HG03175 (cell line): ENCODE measurements around the gene WDR1.
A peak's percentile ranks its signal among the peaks of the same experiment; 100 is the strongest.
"Not testable (repeated sequence)": the region's sequence is repeated elsewhere in the genome, so short reads cannot be mapped to it uniquely, and the experiment has no call there.

ENCODE experiments used
- ATAC-seq: cut with Tn5 transposase; IDR thresholded peaks from one replicate; pipeline ENCODE4 v1.9.1; 2021; ENCODE audit warnings: mild to moderate bottlenecking, moderate library complexity; ENCODE audit not compliant: unreplicated experiment

WDR1 gene

DNA sequence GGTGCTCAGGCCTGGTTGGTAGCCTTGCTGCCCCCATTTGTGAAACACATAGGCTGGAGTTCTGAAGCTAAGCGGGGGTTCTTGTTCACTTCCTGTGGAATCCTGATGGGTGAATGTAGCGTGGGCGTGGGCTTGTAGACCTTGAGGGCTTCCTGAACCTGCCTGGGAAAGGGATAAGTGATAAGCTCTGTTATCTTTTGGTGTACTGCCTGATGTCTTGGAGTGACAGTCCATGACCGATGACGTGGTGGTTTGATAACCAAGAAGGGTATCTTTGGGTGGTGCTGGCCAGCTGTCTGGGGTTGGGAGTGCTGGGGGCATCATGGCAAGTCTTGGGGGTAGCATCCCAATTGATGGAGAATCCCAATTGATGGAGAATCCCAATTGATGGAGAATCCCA, 17.5 kb upstream of the WDR1 start:
- no peak for ATAC-seq

DNA sequence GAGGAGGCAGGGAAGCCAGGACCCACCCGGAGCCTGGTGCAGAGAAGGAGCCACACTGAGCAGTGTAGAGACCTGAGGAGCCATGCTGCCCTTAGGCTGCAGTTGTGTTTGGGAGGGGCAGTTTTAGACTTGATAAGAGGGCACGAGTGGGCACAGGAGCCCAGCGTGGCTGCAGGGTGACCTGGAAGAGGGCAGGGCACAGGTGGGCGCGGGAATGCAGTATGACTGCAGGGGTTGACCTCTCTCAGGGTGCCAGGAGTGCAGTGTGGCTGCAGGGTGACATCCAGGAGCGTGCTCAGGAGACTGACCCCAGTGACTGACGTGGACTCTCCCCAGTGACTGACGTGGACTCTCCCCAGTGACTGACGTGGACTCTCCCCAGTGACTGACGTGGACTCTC, 14.6 kb upstream of the WDR1 start:
- no peak for ATAC-seq

DNA sequence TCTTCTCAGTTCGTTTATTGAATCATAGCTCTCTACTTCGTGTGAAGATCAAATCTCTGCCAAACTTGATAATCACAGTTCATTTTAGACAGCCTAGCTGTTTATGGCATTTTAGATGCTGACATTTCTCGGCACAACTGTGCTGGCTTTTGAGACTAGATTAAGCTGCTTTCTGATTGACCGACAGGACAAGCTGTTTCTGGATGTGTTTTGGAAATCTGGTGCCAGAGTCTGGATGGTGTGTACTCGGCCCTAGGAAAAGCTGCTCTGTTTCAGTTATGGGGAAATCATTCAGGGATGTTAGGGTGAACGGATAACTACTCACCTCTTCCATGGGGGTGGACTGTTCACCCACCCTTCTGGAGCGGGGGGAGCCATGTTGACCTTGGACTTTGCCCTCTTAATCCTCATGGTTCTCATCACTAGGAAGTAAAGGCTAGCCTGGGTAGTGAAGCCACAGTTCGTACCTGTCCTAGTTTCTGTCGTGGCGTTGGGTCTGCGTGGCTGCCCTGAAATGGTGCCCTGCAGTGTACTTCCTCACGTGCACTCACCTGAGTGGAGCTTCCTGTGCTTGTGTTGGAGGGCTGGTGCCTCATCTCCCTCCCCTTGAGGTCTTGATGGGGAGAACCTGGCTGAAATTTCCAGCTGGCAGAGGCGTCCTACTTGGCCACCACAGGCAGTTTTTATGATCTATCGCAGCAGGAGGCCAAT, 13.7 kb upstream of the WDR1 start:
- no peak for ATAC-seq

DNA sequence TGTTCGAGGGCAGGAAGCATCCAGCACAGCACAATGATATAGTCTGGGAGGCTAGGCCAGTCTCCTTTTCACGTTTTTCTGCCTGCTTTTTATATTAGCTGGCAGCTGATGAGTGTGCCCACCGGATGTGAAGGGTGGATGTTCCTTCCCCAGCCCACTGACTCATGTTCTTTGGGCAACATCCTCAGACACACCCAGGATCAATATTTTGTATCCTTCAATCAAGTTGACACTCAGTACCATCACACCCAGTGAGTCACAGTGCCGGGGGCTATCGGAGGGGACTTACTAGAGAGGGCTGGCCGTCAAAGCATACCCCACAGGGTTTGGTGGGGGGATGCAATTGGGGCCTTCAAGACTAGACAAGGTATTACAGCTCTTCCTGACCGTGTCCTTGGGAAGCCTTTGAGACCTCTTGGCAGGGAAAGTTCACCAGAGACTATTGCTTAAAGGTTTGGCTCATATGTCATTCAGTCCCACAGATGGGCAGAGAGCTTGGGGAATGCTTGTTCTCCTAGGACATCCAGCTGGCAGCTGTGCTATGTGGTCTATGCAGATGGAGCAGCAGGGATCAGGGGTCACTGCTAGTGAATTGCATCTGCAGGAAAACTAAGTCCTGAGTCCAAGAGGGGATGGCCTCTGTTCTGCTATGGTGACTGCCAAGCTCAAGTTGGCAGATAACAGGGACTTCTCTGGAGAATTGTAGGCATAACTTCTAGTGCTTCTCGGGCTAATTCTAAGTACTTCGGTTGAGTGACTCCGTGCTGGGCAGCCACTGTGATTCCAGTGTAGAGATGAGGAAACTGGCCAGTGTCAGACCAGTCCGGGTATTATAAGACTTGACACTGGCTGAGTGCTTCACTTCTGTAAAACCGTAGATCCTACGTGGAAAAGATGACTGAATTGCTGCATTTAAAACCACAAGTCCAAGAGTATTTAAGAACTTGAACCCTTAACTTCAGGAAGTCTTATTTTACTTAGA, 12.9 kb upstream of the WDR1 start:
- ATAC-seq = no peak

DNA sequence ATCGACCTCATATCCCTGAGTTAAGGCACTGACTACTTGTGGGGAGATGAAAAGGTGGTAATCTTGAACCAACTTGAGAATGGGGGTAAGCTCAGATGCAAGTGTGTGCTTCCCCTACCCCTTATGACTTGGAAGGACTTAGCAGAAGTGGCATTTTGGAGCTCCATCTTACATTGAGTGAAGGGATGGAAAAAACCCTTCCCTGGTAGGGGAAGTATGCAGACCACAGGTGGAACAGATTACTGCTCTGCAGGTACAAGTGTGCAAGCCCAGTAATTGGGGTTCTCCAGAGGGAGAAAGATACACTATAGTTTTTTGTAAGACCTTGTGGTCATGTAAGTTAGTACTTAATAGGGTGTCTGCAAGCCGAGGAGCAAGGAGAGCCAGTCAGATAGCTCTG, 12.2 kb upstream of the WDR1 start:
- no peak for ATAC-seq

DNA sequence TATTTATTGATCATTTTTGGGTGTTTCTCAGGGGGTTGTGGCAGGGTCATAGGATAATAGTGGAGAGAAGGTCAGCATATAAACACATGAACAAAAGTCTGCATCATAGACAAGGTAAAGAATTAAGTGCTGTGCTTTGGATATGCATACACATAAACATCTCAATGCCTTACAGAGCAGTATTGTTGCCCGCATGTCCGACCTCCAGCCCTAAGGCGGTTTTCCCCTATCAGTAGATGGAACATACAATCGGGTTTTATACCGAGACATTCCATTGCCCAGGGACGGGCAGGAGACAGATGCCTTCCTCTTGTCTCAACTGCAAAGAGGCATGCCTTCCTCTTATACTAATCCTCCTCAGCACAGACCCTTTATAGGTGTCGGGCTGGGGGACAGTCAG, 10.9 kb upstream of the WDR1 start:
- not testable (repeated sequence) for ATAC-seq

DNA sequence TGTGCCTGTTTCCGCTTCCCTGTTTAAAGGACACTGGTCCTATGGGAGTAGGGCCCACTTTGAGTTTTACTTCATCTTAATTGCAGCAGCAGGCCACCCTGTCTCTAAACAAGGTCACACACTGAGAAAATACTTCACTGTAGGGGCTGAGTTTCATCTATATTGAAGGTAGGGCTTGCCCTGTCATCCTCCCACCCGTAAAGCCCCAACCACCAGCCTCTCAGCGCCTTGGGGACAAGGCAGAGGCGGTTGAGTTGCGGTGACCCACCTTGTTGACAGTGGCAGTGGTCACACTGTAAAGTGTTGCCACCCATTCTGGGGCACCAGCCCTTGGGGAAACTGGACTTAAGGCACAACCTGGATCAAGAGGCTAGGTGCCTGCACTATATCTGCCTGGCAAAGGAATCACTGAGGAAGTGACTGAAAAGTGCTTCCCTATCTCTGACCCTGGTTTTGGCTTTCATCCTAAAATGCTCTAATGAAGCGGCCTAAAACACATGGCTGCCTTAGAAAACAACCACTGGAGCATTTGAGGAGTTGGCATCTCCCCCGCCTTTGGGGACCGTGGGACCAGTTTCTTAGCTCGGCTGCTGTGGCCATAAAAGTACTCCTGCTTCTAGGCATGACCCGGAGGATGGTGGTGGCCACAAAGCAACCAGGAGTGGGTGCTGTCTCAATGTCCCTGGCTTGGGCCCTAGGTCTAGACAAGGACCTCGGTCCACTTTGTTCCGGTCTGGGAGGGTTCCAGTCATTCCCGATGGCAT, 7.8 kb upstream of the WDR1 start:
- ATAC-seq = no peak

DNA sequence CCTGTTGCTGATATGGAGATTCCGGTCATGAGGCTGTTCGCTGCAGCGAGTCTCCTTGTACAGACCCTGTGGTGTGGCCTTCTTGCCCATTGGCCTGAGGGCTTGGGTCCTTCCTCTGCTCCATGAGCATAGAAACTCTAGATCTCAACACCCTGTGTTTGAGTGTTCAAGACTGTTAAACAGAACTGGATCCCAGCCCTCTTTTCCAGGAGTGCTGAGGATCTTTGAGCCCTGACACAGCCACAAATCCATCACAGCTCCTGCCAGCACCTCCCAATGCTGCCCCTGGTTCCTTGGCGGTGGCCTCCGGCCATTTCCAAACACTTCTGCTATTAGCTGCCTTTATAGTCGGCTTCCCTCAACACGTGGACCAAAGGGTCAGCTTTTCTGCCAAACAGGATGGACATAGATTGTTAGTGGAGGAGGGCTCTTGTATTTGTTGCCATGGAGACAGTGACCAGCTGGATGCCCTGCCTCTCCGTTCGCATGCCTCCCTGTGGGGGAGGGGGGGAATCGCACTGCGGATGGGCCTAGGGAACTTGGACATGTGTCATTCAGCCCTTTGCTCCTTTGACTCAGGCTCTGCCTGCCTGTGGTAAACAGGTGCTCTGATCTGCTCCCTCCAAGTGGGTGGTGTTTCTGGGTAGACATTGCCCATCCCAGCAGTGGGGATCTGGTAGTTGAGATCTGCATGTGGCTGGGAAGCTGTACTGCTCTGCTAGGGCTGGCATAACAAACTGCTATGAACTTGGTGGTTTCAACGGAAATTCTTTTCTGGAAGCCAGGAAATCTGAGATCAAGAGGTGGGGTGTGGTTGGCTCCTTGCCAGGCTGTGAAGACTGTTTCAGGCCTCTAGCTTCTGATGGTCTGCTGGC, 6.9 kb upstream of the WDR1 start:
- ATAC-seq = no peak

DNA sequence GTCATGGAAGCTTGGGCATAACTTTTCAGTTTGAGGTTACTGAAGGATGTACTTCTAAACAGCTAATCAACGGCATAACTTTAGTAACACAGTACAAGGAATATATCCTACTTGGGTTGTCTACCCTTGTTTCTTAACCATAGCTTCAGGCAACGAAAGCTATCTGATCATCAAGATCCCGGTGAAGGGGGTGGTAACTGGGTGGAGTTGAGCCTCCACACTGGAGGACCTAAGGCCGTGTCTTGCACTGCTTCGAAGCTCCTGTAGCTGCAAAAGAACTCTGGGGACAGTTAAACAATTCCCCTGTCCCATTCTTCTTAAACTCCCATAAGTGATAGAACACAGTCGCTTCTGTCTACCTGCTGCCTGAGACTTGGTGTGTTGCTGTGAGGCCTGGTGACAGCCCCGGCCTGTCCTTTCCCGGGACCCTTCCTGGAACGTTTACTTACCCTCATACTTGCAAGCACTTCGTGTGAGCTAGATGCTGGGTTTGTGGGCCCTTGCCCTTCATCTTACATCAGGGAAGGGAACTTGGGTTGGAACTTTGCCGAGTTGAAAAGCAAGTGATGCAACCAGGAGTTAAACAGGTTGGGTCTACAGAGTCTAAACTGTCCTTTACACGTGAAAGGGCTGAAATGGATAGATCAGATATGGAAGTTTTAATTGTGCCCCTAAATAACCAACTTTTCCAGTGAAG, 5.8 kb upstream of the WDR1 start:
- no peak for ATAC-seq

DNA sequence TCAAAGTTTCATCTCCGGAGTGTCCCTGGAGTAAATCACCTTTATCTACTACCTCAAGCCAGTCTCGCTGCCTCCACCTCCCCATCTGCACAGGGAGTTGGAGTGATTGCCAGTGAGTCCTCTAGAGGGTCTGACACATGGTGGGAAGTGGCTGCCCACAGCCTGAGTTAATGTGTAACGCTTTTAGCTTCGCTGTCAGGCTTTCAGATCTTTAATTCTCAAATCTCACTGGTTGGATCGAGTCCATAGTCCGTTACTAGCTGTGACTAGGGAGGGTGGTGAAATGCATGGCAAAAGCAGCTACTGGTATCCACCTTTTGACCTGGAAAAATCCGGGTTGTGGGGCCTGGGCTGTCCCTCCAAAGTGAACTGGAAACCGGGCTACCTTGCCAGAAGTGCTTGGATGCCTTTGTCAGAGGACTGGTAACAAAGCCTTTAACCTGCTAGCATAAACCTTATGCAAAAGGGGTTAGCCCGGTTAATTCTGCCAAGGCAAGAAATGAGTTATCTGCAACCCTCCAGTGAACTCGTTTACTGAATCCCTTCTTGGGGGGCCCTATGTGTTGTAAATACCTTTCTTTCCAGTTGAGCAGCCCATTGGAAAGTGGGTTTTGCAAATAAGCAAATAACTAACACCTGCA, 5.1 kb upstream of the WDR1 start:
- ATAC-seq = no peak

DNA sequence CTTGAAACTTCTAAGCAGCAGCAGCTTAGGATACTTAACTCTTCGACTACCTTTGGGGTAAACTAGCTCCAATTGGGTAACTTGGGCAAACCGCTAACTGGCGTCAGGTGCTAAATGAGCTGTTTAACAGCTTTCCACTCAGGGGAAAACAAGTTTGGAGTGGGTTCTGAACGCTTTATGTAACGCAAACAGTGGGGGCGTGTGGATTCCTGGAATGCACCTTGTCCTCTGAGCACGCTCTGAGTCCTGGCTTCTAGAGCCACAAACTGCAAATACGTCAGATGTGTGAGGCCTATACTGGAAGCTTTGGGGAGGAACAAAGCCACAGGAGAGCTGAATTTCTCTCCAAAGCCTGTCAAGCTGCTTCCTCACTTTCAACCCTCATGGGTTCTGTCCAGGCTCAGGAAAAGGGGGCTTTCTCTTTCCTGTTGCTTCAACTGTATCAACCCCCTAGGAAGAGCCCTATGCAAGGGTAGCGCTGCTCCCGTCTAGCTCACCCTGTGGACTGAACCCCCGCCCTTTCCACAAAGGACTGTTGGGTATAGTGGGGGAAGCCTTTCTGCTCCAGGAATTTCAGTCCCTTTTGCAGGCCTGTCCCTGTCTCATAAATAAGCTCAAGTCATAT, 4.5 kb upstream of the WDR1 start:
- no peak for ATAC-seq

DNA sequence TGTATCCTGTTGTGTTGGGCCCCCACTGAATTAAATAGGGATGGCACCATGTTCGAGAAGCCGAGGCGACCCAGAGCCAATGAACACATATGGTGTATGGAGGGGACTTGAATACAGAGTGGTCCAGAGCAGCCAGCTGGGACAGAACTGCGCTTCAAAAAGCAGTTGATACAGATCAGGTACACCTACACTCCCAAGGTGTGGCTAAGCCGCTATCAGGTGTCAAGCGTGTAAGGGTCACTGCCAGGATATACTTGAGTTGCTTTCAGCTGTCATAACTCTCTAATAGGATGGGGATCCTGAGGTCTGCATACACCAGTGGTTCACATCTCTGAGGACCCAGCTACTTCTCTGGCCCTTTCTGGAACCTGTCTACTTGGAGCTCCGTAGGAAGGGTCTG, 3.2 kb upstream of the WDR1 start:
- no peak for ATAC-seq

DNA sequence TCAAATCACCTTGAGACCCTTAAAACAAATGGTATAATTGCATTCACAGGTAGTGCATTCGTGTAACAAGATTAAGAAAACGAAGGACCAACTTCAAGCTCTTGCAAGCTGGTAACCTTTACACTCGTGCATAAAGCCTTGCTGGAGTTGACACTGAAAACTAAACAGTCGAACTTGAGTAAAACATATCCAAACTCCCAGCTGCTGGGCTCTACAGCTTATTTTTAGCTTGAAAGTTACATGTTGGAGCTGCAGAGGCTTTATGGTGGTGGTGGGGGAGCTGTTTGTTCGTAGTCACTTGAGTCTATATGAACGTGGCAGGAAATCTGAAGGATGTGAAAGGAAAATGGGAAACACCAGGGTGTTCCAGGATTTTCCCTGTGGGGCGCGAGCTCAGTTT, 2.7 kb upstream of the WDR1 start:
- ATAC-seq = no peak

DNA sequence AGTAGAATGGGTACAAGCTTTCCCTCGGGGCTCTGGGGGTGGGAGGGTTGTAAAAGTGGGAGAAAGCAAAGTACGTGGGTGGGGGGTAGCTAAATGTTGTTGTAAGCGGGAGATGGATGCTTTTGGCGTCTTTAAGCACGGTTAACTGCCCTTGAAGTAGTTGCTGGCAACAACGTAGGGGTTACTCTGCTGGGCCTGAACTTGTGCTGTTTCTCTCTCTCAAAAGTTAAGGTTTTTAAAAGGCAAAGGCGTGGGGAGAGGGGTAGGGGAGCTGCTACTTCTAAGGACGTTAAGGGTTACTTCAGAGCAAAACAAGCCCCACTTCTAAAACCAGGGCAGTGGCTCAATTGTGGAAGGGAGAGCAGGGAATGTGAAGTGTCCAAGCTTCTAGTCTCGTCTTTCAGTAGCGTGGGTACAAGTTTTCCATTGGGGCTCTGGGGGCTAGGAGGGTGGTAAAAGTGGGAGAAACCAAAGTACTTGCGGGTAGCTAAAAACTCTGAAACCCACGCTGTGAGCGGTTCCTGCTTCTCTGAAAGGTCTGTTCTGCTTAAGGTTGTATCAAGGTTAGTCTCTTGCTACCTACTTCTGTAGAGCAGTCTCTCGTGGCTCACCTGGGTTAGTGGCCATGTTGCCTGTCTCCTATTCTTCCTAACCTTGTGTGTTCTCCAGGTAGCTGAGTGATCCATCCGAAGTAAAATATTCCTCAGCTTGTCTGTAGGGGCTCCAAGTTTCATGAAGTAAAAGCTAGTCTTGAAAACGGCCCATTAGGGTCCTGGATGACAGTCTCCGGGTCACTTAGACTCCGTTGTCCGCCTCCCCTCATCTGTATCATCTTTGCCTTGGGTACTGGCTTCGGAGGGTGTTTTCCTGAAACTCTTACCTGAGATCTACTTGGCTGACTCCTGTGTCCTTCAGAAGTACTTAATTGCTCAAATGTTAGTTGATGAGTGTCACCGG, 1.7 kb upstream of the WDR1 start:
- no peak for ATAC-seq

DNA sequence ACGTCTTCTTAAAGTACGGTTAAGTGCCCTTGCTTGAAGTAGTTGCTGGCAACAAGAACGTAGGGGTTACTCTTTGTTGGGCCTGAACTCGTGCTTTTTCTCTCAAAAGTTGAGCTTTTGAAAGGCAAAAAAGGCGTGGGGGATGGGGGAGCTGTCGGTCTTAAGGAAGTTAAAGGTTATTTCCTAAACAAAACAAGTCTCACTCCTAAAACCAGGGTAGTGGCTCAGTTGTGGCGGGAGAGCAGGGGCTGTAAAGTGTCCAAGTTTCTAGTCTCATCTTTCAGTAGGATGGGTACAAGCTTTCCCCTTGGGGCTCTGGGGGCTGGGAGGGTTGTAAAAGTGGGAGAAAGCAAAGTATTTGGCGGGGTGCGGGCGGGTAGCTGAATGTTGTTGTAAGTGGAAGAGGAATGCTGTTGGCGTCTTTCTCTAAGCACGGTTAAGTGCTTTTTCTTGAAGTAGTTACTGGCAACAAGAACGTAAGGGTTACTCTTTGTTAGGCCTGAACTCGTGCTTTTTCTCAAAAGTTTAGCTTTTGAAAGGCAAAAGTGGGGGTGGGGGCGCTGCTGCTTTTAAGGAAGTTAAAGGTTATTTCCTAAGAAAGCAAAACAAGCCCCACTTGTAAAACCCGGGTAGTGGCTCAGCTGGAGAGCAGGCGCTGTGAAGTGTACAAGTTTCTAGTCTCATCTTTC, 904 bp upstream of the WDR1 start:
- ATAC-seq = no peak

DNA sequence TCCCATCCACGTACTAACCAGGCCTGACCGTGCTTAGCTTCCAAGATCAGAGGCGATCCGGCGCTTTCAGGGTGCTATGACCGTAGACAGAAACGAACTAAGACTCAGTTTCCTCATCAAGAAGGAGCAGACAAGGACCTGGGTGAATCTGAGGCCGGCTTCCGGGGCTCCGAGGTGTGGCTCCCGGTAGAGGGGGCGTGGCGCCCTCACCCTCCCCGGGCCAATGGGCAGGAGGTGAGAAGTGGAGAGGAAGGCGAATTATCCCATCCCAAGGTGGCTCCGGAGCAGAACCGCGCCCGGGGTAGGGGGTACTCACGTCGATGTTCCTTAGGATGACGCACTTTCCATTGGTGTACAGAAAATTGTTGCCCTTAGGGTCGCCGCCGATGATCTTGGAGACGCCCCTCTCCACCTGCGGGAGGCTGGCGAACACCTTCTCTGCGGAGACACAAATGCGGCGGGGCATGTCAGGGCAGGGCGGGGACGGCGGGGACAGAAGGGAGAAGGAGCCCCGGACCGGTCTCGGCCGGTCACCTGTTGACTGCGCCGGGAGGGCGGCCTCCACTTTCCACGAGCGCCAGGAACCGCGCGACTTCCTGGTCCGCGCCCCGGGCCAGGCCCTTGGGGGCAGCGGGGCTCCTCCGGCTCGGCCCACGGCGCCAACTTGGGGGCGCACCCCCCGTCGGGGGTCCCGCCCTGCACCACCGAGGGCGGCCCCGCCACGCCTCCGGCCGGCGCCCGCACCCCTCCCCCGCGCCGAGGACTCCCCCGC, 616 bp downstream of the WDR1 start:
- peak; percentile 38 for ATAC-seq
